ENCODE measurements around the gene SLC38A9.

Gene SLC38A9

GRCh38 chr5:55577353-55578060 lies 134.6 kb downstream of the SLC38A9 start:
- DNase-seq = peak; percentile 53

GRCh38 chr5:55576661-55577060 lies 135.5 kb downstream of the SLC38A9 start:
- no peak for DNase-seq
